ENCODE measurements around the gene HIPK1.
A peak's percentile ranks its signal among the peaks of the same experiment; 100 is the strongest.

HIPK1 gene

DNA sequence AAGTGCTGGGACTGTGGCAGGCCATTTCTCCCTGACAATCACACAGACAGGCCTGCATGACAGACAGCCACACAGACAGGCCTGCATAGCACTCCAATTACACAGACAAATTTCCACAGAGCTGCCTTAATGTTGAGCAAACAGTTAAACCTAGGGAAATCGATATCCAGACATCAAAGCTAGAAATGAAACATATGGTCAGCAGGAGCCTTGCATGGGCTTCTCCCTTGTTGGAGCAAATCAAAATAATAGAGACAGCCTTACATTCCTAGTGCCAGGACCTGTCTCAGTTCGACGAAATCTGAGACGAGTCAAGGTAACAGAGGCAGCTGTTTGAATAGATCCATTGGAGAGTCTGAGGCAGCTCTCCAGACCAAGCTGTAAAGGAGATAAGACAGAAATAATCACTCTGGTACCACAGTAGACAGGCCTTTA lies 92.6 kb downstream of the HIPK1 start:
- DNase-seq: peak in 1 of 3 experiments; percentile 34

DNA sequence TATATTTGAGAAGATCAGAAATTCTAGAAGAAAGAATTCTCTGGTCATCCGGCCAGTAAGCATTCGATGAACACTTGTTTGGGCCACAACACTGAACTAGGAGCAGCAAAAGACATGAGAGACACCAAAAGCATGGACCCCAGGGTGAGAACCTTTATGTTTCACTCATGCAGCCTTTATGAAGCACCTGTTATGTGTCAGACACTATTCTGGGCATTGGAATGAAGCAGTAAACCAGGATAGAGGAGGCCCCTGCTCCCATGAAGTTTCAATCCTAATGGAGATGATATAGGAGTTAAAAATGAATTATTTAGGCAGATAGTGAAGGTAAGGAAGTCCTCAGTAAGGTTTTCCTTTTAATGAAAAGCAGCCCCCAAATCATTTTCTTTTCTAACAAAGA lies 93.8 kb downstream of the HIPK1 start:
- DNase-seq: no peak

DNA sequence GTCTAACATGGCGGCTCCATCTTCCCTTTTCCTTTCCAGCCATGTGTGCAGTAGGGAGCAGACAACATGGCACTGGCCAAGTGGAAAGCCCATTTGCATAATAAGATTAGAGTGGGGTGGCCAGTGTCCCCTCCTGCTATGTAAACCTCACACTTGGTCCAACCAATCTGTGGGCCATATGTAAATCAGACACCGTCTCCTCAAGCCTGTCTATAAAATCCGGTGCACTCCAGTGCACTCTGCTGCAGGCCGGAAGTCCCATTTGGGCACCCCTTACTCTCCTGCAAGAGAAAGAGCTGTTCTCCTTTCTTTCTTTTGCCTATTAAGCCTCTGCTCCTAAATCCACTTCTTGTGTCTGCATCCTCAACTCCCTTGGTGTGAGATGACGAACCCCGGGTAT lies 94.3 kb downstream of the HIPK1 start:
- DNase-seq: no peak

DNA sequence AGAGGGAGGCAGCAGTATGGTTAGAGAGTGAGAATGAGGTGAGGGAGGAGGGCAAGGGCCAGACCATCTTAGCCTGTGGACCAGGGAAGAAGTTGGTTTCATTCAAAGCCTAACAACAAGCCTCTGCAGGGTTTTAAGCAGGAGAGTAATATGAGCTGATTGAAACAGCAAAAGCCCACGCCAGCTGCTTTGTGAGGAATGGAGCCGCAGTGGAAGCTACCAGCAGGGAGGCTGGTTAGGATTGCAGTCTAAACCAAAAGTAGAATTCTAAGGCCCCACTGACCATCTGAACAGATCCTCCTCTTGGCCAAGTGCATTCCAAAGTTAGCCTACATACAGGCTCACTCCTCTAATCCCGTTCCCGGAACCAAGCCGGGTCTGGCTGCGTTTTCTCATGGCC lies 94.9 kb downstream of the HIPK1 start:
- peak in 1 of 3 experiments; percentile 10 for DNase-seq

DNA sequence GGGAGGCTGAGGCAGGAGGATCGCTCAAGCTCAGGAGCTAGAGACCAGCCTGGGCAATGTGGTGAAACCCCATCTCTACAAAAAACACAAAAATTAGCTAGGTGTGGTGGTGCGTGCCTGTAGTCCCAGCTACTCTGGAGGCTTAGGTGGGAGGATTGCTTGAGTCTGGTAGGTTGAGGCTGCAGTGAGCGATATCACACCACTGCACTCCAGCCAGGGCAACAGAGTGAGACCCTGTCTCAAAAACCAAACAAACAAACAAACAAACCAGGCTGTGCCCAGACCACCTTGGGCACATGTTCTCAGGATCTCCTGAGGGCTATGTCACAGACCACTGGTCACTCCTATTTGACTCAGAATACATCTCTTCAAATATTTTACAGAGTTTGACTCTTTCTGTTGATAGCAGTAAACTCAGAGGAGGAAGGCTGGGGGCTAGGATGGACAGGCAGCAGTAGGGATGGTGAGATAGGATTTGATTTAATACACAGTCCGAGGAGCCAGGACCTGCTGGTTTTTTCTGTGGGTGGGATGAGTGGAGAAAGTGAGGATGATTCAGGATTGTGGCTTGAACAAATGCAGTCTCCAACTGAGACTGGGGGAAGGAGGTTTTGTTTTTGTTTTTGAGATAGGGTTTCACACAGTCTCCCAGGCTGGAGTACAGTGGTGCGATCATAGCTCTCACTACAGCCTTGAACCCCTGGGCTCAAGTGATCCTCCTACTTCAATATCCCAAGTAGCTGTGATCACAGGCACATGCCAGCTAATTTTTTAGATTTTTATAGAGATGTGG lies 96.7 kb downstream of the HIPK1 start:
- no peak for DNase-seq

DNA sequence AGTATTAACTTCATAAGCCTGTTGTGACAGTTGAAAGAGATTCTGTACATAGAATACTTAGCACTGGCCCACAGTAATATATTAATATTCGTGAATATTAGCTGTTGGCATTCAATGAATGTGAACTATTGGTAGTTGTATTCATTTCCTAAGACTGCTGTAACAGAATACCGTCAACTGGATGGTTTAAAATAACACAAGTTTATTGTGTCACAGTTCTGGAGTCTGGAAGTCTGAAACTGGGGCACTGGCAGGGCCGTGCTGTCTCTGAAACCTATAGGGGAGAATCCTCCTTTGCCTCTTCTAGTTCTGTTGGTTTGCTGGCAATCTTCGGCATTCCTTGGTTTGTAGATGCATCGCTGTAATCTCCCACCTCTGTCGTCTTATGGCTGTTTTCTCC lies 97.7 kb downstream of the HIPK1 start:
- DNase-seq: no peak

Data from NCI-H1417 (cell line).